Measurements from ENCODE around the gene MAPKBP1.
"Not testable (repeated sequence)": the region's sequence is repeated elsewhere in the genome, so short reads cannot be mapped to it uniquely, and the experiment has no call there.

Gene MAPKBP1, protein sequence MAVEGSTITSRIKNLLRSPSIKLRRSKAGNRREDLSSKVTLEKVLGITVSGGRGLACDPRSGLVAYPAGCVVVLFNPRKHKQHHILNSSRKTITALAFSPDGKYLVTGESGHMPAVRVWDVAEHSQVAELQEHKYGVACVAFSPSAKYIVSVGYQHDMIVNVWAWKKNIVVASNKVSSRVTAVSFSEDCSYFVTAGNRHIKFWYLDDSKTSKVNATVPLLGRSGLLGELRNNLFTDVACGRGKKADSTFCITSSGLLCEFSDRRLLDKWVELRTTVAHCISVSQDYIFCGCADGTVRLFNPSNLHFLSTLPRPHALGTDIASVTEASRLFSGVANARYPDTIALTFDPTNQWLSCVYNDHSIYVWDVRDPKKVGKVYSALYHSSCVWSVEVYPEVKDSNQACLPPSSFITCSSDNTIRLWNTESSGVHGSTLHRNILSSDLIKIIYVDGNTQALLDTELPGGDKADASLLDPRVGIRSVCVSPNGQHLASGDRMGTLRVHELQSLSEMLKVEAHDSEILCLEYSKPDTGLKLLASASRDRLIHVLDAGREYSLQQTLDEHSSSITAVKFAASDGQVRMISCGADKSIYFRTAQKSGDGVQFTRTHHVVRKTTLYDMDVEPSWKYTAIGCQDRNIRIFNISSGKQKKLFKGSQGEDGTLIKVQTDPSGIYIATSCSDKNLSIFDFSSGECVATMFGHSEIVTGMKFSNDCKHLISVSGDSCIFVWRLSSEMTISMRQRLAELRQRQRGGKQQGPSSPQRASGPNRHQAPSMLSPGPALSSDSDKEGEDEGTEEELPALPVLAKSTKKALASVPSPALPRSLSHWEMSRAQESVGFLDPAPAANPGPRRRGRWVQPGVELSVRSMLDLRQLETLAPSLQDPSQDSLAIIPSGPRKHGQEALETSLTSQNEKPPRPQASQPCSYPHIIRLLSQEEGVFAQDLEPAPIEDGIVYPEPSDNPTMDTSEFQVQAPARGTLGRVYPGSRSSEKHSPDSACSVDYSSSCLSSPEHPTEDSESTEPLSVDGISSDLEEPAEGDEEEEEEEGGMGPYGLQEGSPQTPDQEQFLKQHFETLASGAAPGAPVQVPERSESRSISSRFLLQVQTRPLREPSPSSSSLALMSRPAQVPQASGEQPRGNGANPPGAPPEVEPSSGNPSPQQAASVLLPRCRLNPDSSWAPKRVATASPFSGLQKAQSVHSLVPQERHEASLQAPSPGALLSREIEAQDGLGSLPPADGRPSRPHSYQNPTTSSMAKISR (N-terminal part only)

GRCh38 chr15:41774062-41774881, at the start of gene MAPKBP1:
TSS of gene MAPKBP1 (plus strand) at chr15:41774484. CDS start at chr15:41775276, 792 bp downstream.
- DNase-seq = peak; percentile 90

DNA sequence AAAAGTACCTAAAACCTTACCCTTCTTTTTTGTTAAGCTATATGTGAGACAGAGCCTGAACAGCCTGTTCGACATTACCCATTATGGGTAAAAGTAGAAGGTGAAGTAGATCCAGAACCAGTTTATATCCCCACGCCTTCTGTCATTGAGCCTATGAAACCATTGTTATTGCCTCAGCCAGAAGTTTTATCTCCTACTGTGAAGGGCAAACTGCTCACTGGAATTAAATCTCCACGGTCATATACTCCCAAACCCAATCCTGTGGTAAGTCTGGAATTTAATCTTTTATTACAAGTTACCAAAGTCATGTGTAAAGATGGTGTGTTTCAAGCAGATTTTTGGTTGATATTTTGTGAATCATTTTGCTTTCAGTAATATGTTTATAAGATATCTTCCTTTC, 47.1 kb upstream of the MAPKBP1 start:
- peak; percentile 25 for DNase-seq

DNA sequence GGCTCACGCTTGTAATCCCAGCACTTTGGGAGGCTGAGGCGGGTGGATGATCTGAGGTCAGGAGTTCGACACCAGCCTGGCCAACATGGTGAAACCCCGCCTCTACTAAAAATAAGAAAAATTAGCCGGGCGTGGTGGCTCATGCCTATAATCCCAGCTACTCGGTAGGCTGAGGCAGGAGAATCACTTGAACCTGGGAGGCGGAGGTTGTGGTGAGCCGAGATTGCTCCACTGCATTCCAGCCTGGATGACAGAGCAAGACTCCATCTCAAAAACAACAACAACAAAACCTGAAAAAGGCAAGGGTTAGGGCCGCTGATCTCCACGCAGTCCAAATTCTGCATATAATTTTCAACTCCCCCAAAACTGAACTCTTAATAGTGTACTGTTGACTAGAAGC, 46.2 kb upstream of the MAPKBP1 start:
- not testable (repeated sequence) for DNase-seq

DNA sequence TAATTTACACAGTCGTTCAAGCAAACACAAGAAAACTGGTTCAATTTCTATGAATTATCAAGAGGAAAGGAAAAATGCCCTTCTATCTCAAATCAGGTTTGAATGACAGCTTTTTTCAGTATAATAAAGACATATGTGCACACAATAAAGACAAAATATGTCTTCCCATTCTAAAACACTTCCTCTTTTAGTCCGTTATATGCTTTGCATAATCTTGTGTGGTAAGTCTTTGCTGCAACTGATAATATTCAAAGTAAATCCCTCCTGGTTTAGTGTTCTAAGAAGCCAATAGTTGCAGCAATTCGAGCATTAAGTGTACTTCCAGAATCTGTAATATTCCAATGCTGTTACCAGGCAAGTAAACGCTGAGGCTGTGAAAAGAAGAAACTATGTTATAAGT, 43.7 kb upstream of the MAPKBP1 start:
- no peak for DNase-seq

- DNase-seq = no peak
Observed at GRCh38 chr15:41732483-41732882, 41.8 kb upstream of the MAPKBP1 start.

DNA sequence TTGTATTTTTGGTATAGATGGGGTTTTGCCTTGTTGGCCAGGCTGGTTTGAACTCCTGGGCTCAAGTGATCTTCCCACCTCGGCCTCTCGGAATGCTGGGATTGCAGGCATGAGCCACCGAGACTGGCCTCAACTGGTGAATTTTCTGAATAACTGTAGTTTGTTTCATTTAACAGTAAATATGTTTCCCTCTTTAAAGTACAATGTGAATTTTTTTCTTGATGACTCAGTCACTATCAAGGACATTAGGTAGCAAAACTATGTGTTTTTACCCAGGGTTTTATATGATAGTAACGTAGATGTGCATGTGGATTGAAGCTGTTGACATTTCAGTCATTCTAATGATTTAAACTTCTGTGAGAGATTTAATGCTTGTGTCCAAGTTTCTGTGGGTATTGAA, 40.2 kb upstream of the MAPKBP1 start:
- DNase-seq = no peak

DNA sequence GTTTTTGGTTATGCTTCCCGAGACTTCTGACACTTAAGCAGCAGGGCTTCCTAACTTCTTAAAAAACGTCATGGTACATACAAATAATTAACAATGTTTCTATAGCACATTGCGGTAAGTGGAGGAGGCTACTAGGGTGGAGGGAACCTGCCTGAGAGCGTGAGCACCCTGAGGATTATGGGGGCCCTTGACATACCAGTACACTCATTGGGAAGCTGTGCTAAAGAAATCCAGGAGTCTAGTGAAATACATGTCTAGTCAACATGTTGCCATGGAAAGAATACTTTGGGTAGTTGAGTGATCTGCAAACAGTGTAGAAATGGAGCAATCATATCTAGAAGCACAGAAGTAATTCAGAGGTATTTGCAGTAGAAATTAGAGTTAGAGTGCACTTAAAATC, 39.2 kb upstream of the MAPKBP1 start:
- DNase-seq = no peak

- DNase-seq = not testable (repeated sequence)
Observed at GRCh38 chr15:41735492-41735891, 38.8 kb upstream of the MAPKBP1 start.

DNA sequence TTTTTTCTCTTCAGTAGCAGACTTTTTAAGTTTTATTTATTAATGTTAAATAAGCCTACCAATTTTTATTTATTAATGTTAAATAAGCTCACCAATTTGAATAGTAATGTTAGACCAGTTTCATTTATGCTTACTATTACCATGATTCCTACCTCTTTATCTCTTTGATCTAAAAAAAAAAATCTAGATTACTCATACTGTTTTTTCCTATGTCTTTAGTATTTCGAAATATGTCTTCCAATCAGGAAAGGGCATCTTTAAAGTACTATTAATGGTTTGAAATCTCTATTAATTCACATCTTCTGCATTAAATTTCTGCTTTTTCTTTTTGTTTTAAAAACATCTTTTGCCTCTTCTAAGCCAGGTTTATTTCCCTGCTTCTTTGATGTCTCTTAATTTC, 27.5 kb upstream of the MAPKBP1 start:
- DNase-seq = no peak

- no peak for DNase-seq
Observed at GRCh38 chr15:41756198-41756597, 18.1 kb upstream of the MAPKBP1 start.

DNA sequence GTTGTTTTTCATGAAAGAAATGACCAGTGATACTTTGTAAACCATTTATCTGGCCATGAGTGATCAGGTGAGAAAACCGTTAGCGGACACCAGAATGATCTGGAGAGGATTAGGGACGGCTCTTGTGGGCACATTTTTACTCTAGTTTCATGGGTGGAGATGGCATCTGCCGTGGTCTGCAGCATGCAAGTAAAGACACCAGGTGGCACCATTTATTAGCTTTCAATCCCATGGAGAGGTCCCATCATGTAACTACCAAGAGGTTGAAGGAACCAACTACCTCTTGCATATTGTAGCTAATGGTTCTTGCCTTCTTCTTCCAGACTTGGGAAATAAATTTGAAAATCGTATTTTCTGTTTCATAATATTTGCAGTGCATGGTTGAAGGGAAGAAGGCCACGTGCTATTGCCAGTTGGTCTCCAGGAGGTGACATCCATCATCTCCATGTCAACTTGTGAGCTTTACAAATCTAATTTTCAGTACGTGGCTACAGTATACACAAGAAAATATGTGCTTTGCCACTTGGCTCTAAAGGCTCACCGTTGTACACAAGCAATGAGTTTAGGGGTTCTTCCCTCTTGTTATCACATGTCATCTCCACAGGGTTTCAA, 1.5 kb upstream of the MAPKBP1 start:
- no peak for DNase-seq

- DNase-seq = no peak
Observed at GRCh38 chr15:41773332-41773728, 954 bp upstream of the MAPKBP1 start.

DNA sequence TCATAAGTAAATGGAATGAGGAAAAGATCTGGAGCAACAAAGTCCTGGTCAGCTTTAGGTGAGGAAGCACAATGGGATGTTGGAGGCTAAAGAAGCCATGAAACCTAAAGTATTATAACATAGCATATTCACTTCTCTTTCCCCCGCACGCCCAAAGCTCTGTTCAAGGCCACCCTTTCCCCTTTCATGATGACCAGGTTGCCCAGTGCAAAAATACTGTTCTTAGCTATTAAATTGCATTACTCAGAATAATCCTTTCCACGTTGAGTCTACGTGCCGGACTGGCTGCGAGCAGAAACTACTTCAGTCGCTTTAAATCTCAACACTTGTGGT, 589 bp upstream of the MAPKBP1 start:
- no peak for DNase-seq

DNA sequence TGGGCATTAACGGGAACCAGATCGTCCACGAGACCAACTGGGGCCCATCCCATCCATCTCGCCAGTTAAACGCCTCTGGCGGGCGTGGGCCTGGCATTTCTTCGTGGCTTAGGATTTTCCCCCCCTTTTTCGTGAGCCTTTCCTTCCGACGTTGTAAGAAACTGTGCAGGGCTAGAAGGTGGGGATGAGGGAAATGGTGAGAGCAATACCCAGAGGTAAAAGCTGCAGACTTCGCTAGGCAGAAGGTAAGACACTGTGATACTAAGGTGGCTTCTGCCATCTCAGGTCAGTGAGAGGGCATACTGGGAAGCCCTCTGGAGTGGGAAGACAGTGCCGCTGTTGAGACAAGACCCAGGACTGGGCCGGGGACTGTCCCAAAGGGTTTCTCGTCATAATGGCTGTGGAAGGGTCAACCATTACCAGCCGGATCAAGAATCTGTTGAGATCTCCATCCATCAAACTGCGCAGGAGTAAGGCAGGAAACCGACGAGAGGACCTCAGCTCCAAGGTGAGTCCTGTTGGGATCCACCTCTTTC, 666 bp downstream of the MAPKBP1 start:
- DNase-seq = peak; percentile 12

- no peak for DNase-seq
Observed at GRCh38 chr15:41775651-41776050, 1.4 kb downstream of the MAPKBP1 start.

DNA sequence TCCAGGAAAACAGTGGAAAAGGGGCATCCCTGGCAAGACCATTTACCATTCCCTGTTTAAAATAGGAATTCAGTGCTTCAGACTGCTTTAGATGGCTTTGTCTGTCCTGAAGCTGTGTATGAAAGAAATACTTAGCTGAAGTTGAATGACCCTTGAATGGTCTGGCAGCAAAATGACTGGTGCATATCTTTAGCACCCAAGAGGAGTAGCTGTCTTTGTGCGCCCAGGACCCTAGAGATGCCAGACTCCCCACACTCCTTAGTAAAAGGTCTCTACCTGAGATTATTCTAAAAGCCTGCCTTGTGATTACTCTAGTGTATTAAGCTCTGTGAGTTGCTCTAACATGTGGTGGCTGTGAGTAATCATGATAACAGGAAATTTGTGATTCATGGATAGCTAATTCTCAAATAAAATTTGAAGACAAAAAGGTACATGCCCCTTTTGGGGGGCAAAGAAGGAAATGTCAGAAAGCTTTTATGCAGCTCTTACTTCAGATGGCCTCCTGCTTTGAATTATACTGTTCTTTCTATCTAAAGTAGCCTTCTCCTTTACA, 3.2 kb downstream of the MAPKBP1 start:
- no peak for DNase-seq

- DNase-seq = no peak
Observed at GRCh38 chr15:41778521-41778920, 4.2 kb downstream of the MAPKBP1 start.

DNA sequence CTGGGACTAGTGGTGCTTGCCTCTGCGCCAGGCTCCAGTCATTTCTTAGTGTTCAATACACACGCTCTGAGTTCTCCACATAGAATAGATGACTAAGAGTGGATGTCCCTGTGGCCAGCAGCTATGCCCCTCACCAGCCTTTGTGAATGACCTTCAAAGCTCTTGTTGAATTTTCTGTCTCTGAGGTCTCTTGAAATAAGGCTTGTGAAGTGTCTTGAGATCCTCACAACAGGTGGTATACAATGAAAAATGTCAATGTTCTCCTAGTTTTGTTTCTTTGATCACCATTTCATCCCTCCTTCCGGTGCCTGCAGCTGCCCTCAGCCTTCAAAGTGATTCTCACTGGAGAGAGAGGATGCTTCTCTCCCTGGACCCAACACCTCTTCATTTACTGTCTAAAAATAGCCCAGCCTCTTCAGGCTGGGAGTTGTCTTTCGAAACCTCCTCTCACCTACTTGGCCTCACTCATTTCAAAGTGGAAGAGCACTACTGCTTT, 5.4 kb downstream of the MAPKBP1 start:
- DNase-seq = no peak

- DNase-seq = no peak
Observed at GRCh38 chr15:41780266-41780665, 6.0 kb downstream of the MAPKBP1 start.

DNA sequence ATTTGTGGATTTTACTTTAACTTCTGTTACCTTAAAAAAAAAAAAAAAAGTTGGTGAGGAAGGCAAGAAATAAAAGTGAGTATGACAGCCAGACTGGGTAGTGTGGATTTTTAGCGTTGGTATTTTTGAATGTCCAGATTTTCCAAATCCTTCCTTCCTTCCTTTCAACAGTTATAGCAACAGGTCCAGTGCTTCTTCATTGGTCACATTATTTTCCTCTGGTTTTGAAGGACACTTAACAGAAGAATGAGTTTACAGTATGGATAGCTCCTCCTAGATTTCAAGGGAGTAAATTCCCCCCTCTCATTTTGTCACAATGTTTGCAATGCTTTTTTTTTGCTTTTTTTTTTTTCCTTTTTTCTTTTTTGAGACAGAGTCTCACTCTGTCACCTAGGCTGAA, 6.4 kb downstream of the MAPKBP1 start:
- no peak for DNase-seq
